ENCODE data around the gene PRRT3. TPM values are rescaled to one million over a fixed set of nuclear protein-coding genes. Genes with fewer than 3 reads are reported as not detected.

The PRRT3 gene
- total RNA-seq, 1 experiment from 2014 or later = 19.5 TPM

DNA sequence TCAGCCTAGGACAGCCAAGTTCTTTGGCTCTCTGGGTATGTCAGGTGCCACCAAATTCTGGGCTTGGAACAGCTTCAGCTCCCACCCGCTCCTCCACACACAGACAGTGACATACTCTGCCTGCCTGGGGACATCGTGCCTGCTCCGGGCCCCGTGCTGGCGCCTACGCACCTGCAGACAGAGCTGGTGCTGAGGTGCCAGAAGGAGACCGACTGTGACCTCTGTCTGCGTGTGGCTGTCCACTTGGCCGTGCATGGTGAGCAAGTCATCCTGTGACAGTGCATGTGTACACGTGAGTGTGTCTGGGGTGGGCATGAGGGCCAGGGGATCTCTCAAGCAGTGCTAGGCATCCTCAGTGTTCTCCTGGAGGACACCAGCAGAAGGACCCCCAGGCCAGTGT is 34.4 kb downstream of the PRRT3 start:
- H3K27ac ChIP-seq (ENCODE audit: insufficient read length, low read depth, low read length) = no peak overlapping the region
- WGBS (ENCODE audit: extremely low coverage, insufficient read length, low lambda C conversion rate) = no CpG with 5 or more reads among the region's 10 CpGs
- H3K9ac ChIP-seq (ENCODE audit: extremely low read depth, insufficient read length, low read length) = no peak overlapping the region
- Mint-ChIP-seq H3K4me1 (peaks cover 15 to 27% of the 10 kb centered on the region in 2 experiments), H3K27ac (no peak overlapping the region), H3K36me3 (ENCODE audit: insufficient read depth in 1 of 3, low read depth in 3 of 3) (no peaks in the 10 kb centered on the region), H3K27me3 (ENCODE audit: low read depth) (peaks cover 15% of the 10 kb centered on the region), H3K9me3 (no peaks in the 10 kb centered on the region), H3K4me3 (no peak overlapping the region; a peak in 1 of 5 replicates)
- H3K27me3 ChIP-seq (ENCODE audit: insufficient read depth, low read length) = no peaks in the 10 kb centered on the region; the same call in 1 of the 2 replicates
- no peak overlapping the region for H3K23ac ChIP-seq (ENCODE audit: insufficient read length, low read depth, low read length)
- TF ChIP-seq, protein P1, sequence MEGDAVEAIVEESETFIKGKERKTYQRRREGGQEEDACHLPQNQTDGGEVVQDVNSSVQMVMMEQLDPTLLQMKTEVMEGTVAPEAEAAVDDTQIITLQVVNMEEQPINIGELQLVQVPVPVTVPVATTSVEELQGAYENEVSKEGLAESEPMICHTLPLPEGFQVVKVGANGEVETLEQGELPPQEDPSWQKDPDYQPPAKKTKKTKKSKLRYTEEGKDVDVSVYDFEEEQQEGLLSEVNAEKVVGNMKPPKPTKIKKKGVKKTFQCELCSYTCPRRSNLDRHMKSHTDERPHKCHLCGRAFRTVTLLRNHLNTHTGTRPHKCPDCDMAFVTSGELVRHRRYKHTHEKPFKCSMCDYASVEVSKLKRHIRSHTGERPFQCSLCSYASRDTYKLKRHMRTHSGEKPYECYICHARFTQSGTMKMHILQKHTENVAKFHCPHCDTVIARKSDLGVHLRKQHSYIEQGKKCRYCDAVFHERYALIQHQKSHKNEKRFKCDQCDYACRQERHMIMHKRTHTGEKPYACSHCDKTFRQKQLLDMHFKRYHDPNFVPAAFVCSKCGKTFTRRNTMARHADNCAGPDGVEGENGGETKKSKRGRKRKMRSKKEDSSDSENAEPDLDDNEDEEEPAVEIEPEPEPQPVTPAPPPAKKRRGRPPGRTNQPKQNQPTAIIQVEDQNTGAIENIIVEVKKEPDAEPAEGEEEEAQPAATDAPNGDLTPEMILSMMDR (conservative IDR thresholded peaks at IDR 0.05) = no peak
- no peak overlapping the region for H3K56ac ChIP-seq (ENCODE audit: insufficient read length, low read depth, low read length)
- no peak overlapping the region for H3T11ph ChIP-seq (ENCODE audit: low read length)
- H4K5ac ChIP-seq (ENCODE audit: insufficient read length, low read depth, low read length) = no peak overlapping the region
- no peak overlapping the region for H3K18ac ChIP-seq (ENCODE audit: insufficient read length, low read depth, low read length)
- no peak overlapping the region for H2AK5ac ChIP-seq (ENCODE audit: insufficient read length, low read length)
- no peak overlapping the region for H2BK15ac ChIP-seq (ENCODE audit: low read depth, low read length)
- no peak overlapping the region for H2BK20ac ChIP-seq (ENCODE audit: low read depth, low read length, poor library complexity, severe bottlenecking)
- no peak overlapping the region for H2AFZ ChIP-seq (ENCODE audit: low read length)
- peaks cover 15% of the 10 kb centered on the region for H3K23me2 ChIP-seq (ENCODE audit: insufficient read length, low read depth, low read length, poor library complexity, severe bottlenecking)
- no peak overlapping the region for H3K4ac ChIP-seq (ENCODE audit: low read depth, low read length)
- no peak overlapping the region for H4K8ac ChIP-seq (replicated peaks; ENCODE audit: insufficient read length, low read depth, low read length)
- H2BK120ac ChIP-seq (ENCODE audit: low read depth, low read length, poor library complexity, severe bottlenecking) = no peak overlapping the region
- no peak overlapping the region for H2BK5ac ChIP-seq (ENCODE audit: insufficient read length, low read length)
- no peak overlapping the region for H3K4me2 ChIP-seq (ENCODE audit: insufficient read depth, insufficient read length, low read length)
- no peak overlapping the region for H2BK12ac ChIP-seq (ENCODE audit: insufficient read length, low read depth, low read length)
- H3K14ac ChIP-seq (ENCODE audit: insufficient read depth, low read length) = no peak overlapping the region
- H4K20me1 ChIP-seq (ENCODE audit: control insufficient read depth, insufficient read depth, insufficient read length) = no peaks in the 10 kb centered on the region
- no peaks in the 10 kb centered on the region for H3K79me2 ChIP-seq (ENCODE audit: insufficient read depth, low read length)
- no peaks in the 10 kb centered on the region for H3K79me1 ChIP-seq (ENCODE audit: insufficient read depth, low read depth, low read length, poor library complexity, severe bottlenecking)
- no peak for DNase-seq
- no peaks in the 10 kb centered on the region for H3K9me3 ChIP-seq (ENCODE audit: control insufficient read depth, low read depth, low read length)
- H3K4me1 ChIP-seq (ENCODE audit: insufficient read depth, low read length) = peaks cover 4% of the 10 kb centered on the region; the same call in 1 of the 2 replicates
- H4K91ac ChIP-seq (ENCODE audit: insufficient read length, low read depth, low read length) = no peak overlapping the region

Data from H9 (cell line).